GM18508 (cell line): ENCODE measurements around the gene MRPL36.
"Not testable (repeated sequence)": the region's sequence is repeated elsewhere in the genome, so short reads cannot be mapped to it uniquely, and the experiment has no call there.

Experiments
- ATAC-seq: cut with Tn5 transposase; IDR thresholded peaks from one replicate; pipeline ENCODE4 v1.9.1; 2021; ENCODE audit warnings: moderate number of reproducible peaks; ENCODE audit not compliant: insufficient read depth, unreplicated experiment

MRPL36 gene

DNA sequence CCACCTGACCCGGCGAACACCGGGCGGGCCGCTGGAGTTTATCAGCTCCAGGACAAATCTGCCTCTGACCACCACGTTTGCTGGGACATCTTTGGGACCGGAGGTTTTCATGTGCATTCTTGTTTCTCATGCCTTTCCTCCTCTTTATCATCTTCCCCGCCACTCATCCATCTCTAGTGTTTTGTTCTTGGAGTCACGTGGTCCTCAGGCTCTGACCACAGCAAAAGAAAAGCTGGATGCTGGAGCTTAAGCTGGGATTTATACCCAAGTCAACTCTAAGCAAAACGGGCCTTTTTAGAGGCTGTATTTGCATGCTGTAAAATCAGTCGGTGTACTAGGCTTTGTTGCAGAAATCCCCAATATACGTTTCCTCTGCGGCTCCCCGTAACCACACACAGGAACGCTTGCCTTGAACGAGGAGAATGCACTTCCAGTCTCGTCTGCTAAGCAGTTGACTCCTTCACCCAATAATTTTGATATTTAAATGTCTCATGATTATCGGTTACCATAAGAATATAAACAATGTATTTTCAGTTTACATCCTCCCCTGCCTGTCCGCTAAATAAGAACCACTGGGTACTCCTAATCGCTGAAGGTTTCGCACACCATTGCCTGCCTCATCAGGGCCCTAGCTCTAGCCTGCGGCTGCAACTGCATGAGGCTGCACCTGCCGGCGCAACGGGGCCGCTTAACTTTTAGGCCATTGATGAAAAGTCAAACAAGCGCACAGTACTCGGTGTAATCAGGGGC is 1.0 kb upstream of the MRPL36 start:
- ATAC-seq, result peak; percentile 26

DNA sequence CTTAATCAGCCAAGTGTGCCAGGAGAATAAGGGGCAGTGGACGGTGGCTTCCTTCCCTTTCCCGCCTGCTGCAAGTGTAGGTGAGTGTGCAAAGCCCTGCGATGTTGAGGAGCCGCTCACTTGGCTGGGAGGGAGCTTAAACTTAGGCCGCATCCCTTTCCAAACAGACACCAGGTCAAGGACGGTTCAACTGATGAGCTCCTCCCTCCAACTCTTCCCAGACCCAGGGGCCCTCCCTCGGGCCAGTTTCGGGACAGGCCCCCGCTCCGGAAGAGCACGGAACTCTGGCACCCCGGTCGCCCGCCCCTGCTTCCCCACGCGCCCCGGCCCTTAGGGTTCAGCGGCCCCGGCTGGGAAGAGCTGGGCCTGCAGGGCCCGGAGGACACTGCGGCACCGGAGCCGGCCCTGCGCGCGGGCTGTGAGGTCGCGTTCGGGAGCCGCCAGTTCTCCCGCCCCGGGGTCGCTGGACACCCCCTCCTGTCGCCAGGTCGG is 481 bp downstream of the MRPL36 start:
- no peak for ATAC-seq

DNA sequence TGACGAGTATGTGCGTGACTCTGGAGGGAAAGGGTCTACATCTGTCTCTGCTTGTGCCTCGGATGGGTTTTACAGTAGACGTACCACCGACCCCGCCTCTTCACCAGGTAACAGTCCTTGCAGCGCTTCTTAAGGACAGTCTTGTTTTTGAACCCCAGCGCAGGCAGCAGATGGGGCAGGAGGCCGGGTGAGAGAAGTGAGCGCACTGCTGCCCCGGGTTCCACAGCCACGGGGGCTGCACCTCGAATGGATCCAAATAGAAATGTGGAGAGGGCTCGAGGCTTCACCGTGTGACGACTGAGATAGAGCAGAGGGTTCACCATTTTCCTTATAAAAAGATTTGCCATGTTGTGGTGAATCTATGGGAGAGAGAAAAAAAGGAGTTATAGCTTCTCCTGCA is 1.0 kb downstream of the MRPL36 start:
- ATAC-seq, result not testable (repeated sequence)

DNA sequence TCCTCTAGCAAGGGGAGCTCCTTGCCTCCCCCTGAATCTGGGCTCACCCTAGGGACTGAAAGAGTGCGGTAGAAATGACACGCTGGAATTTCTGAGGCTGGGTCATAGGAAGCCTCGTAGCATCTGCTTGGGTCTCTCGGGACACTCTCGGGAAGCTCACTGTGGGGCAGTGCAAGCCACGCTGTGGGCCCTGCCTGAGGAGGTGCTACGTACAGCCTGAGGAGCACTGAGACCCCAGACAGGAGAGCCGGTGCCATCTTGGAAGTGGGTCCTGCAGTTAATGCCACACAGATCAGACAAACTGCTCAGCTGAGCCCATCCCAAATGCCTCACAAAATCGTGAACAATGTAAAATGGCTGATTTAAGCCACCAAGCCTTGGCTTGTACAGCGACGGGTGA is 1.8 kb downstream of the MRPL36 start:
- no peak for ATAC-seq

DNA sequence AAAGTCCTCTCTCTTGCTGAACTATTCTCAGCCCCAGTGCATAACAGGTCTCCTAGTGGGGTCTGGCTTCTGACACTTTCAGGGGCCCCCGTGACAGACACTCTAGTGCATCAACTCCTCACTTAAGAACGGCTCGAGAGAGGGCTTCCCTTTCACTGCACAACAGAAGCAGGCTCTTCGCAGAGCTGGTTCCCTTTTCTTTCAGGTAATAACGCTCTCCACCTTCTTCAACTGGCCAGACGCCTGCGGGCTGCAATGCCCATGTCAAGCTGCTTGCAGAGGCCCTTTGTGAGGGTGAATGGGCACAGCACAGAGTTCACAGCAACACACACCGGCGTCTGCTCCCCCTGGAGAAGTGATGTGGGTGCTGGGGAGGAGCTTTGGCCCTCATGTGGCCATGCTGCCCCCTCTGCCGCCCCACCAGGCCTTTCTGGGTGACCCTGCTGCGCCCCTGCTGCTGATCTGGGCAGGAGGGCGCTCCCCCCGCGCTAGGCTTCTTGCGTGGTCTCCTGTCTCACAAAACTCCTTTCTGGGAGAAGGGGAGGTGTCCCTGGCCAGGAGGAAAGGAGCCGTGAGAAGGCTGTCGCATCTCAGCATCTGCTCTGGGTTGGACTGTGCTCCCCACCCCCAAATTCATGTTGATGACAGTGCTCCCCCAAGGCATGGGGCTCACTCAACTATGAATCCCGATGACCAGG is 2.4 kb downstream of the MRPL36 start:
- ATAC-seq, result no peak

DNA sequence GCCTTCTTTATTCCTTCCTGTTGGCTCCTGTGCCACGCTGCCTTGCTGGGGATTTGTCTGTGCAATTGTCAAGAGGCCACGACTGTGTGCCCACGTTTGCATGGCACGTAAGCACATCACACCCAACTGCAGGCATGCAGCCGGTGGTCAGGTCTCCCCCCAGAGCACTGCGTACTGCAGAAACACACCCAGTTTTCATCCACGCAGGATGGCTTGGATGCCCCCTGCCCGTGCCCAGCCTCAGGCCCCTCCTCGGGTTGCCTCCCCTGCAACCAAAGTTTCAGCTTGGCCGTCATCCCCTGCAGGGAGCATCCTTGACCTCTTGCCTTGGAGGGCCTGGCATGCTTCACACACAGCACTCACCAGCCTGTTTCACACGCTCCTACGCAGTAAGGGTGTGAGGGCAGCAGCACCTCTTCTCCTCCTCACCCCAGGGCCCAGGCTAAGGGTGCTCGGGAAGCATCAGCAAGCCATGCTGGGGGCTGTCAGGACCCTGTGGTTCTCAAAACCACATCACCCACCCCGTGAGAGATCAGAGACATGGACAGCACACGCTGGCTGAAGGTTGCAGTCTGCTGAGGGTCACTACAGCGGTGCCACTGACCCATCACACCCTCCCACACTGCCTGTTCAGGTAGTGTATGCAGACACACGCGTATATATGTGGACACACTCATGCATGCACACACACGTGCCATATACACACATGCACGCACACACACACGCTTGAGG is 3.1 kb downstream of the MRPL36 start:
- no peak for ATAC-seq

DNA sequence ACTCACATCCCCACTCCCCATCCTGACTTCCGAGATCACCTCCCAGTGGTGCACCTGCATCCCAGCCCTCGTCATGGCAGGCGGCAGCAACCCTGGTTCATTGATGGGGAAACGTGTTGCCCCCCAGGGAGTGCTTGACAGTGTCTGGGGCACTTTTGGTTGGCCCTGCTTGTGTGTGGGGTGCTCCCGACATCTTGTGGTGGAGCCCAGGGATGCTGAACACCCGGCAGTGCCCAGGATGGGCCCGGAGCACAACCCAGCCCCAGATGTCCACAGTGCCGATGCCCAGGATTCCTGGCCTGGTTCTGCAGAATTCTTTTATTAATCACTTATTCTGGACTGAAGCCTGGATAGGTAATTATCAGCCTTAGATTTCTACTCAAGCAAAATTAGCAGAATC is 3.7 kb downstream of the MRPL36 start:
- ATAC-seq, result no peak

DNA sequence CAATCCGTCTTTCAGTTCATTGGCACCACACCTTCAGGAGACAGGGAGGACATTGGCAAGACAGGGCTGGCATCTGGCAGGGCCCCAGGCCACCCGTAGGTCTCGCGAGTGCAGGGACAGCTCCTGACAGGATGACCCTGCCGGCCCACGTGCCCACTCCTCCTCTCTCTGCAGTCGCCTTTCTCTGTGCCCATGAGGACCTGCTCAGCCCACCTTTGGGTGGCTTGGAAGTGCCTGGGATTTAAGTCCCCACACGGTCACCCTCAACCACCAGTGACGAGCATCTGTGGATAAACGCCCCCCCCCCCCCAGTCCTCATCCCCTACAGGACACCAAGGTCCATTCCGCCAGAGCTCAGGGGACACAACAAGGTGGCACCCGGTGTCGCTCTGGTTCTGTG is 4.1 kb downstream of the MRPL36 start:
- no peak for ATAC-seq

DNA sequence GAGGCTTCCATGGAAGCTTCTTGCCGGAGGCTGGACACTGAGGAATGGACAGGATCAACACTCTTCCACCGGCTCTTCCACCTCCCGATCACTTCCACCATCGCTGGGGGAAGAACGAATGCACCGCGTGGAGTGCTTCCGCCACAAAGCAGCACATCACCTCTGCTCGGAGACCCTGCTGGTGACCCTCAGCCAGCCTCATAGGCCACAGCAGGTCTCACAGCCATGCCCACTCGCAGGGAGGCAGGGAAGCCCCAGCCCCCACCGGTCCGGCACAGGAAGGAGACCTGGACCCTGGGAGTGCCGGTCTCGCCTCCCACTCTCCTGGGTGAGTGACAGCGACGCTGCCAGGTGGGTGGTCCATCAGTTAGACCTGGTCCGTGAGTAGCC is 4.7 kb downstream of the MRPL36 start:
- ATAC-seq, result no peak

DNA sequence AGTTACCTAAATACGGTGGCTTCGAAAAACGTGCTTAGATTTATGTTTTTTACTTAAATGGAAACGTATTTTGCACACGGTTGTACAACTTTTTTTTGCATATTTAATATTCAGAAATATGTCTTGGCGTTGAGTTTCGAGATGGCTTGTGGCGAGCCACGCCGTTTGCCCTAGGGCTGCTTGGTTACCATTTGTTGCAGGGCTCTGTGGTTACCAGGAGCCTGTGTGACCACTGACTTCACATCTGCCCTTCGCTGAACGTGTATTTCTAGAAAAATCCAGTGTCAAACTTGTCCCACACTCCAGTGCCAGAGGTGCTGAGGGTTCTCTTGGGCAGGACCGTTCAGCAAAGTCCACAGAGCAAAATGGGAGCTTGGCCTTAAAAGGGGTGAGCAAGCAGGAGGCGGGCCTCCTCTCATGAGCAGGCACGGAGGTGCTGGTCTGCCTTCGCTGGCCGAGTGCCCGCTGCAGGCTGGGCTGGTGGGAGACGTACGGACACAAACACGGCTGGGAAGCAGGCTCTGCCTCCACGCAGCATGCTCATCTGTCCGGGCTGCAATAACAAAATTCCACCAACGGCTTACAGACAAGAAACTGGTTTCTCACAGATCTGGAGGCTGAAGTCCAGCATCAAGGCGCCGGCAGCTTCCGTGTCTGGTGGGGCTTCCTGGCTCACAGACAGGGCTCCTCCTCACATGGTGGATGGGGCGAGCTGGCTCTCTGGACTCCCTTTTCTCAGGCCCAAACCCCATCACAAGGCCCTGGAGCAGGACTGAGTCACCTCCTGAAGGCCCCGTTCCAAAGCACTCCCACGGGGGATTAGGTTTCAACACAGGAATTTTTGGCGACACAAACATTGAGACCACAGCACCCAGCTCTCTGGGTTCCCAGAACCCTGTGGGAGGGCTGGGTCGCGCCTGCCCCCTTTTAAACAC is 5.4 kb downstream of the MRPL36 start:
- no peak for ATAC-seq

DNA sequence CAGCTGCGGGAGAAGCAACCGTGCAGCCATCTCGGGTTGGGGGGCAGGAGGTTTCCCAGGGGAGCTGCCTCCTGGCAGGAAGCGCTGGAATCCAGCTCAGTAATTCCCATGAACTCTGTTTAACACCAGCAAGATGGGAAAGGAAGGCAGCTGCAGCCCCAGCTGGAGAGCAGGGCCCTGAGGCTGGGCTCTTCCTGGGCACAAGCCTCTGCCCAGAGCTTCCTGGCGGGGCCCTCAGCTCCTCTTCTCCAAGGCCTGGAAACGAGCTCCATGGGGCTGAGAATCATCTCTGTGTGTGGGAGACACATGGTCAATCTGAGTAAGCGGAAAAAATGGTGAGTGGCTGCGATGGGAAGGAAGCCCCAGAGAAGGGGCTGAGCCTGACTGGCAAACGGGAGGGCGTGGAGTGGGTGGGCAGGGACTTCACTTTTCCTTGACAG is 6.3 kb downstream of the MRPL36 start:
- no peak for ATAC-seq

DNA sequence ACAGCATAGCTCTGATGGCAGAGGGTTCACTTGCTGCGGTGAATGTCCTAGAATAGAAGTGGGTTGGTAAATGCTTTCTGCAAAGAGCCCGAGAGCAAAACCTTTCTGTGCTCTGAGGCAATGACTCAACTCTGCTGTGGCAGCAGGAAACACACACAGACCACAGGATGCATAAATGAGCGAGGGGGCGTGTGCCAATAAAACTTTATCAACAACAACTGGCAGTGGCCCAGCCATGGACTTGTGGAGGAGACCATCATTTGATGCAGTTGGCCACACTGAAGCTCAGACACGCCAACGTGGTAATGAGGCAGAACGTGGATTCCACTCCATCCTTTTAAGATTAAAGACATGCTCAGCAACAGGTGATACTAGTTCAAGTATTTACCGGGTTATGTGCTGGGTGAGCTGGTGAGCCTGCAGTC is 6.8 kb downstream of the MRPL36 start:
- ATAC-seq, result peak; percentile 95

DNA sequence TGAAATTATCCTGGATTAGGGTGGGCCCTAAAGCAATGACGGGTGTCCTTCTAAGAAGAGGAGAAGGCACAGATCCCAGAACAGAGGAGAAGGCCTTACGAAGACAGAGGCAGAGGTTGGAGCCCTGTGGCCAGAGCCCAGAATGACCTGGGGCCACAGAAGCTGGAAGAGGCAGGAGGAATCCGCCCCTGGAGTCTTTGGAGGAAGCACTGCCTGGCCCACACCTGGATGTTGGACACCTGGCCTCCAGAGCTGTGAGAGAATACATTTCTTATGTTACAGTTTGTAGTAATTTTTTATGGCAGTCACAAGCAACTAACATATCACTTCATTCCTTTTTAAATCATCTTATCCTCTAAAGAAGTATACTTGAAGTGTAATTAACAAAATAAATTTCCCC is 8.5 kb downstream of the MRPL36 start:
- ATAC-seq, result no peak

DNA sequence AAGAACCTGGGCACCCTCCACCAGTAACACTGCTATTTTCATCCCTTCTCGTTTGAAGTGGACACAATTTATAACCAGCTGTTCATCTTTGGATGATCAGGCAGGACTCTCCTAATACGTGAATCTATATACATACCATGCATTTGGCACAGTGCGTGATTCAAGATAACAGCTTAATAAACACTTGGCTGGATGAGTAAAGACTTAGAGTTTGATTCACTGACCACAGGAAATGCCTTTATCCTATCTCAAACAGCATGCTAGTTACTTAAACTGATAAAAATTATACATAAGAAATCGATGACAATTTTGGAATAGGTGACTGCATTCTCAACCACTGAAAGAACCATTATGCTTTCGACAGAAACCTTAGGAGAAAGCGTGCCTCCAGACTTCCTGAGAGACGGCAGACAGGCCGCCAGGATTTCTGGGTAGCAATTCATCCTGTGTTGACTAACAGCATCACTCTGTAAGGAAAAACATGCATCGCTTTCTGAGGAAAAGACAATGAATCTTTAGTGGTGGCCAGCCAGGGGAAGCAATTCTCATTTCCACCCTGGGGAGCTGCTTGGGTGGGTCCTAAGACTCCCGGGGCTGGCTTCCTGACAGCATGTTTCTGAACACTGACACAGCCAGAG is 9.7 kb downstream of the MRPL36 start:
- ATAC-seq, result no peak

DNA sequence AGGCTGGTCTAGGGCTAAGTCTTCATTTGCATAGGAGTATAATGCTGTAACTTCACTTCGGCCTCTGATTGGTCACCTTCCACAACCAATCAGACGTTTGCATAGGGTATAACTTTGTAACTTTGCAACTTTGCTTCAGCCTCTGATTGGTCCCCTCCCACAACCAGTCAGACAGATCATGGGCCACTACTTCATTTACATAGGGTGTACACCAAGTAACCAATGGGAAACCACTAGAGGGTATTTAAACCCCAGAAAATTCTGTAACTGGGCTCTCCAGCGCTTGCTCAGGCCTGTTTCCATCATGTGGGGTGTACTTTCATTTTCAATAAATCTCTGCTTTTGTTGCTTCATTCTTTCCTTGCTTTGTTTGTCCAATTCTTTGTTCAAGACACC is 10.2 kb downstream of the MRPL36 start:
- not testable (repeated sequence) for ATAC-seq

DNA sequence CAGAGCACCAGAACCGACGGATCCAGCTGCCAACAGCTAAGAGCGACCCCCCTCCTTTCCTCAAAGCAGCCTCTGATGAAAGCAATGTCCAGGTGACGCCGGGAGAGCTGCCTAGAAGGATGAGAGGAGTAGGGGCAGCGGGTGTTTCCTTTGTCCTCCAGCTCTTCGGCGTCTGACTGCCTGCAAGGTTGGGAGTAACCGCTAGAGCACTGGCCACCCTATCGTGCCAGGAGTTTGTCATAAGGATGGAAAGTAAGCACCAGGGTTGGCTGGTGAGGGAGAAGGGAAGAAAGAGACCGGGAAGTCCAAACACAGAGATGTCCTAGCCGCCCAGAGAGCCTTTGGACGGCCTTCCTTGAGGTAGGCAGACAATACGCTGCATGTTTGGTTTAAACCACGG is 10.8 kb downstream of the MRPL36 start:
- ATAC-seq, result no peak

DNA sequence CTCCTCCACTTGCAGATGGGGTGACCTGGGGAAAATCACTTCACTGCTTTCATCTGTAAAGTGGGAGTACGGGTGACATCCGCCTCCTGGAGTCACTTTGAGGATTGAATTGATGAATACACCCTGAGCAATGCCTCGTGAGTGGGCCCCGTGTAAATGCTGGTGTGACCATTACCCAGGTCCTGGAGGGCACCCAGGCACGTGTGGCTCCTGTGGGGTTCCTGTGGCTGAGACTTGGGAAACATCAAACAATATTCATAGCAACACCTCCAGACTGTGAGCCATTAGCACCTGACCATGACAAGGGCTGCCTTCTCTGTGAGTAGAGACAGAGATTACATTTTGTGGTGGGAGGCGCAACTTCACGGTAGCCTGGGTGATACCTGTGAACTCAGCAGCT is 11.4 kb downstream of the MRPL36 start:
- ATAC-seq, result no peak

DNA sequence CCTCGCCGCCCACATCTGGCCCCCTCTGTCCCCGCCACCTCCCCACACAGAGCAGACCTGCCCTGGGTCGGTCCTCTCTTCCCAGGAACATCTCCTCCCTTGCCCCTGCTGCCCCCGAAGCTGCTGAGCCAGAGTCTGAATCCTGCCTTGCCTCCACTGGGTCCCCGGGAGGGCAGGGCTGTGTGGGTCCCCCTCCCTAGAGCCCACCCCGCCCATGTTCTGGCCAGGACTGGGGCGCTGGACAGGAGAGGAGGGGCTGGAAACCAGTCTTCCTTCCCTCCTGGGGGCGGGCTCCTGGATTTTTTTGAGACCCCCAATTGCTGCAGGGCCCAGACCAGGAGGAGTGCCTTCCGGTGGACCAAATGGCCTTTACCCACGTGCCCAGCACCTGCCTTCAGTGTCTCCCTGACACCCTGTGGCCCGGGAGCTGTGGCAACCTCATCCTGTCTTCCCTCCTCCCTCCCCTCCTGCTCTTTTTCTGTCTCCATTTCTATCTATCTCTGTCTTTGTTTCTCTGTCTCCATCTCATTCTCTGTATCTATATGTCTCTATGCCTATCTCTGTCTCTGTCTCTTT is 12.1 kb downstream of the MRPL36 start:
- no peak for ATAC-seq
